GM23338 (cell line): Measurements from ENCODE around the gene PRDM1.

Experiments
- CREB1 ChIP-seq: fragments of 250-450 bp; sonication (Bioruptor Pico); IDR thresholded peaks from 2 replicates; pipeline ENCODE4 v1.5.0; 2020; ENCODE audit warnings: low read depth, mild to moderate bottlenecking, moderate library complexity
- CTCF ChIP-seq, 2 experiments: fragments of 200-600 bp in 1 of 2; sonication (generic) in 1 of 2; conservative IDR thresholded peaks; 2 replicates each; pipeline versions ENCODE4 v1.5.1 to v1.6.1; 2016 to 2017; ENCODE audit warnings: antibody characterized with exemption in 2 of 2, low read depth in 2 of 2, mild to moderate bottlenecking in 2 of 2, moderate library complexity in 1 of 2
- EZH2phosphoT487 ChIP-seq: fragments of 200-600 bp; sonication (generic); IDR thresholded peaks from one replicate; pipeline ENCODE4 v1.8.1; 2018; ENCODE audit warnings: antibody characterized with exemption; ENCODE audit not compliant: unreplicated experiment
- POLR2AphosphoS5 ChIP-seq: IDR thresholded peaks from 2 replicates; pipeline ENCODE4 v1.6.1; 2016; ENCODE audit warnings: antibody characterized with exemption, low read depth
- TF ChIP-seq, protein P1 (sequence below): IDR thresholded peaks from one replicate; pipeline ENCODE4 v1.6.1; 2018; ENCODE audit warnings: antibody characterized with exemption; ENCODE audit not compliant: unreplicated experiment

DNA sequence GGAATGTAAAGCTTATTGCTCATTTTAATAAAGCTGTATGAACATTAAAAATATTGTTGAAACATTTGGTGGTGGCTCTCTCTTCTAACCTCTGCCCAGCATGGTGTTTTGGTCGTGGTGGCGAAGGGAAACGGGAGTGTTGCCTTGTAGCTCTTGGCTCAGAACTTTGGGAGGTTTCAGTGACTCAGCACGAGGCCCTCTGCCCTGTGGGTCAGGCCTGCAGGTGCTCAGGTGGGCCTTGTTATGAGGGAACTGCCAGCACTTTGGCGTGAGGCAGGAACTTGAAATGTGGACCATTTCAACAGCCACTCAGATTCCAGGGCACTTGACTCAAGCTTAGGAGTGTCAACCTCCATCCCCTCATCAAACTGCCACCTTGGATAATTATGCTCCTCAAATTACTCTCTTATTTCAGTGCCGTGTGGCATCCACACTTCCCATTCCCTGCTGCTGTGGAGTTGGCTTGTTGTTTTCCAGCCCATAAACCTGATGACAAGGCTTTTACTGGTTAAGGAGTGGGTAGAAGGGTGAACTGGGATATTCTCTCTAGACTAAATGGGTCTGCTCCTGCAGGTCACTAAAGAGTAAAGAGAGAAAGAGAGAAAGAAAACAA lies 36.3 kb downstream of the PRDM1 start:
- TF ChIP-seq CTCF (conservative IDR thresholded peaks at IDR 0.05; ENCODE audit: low read depth in 2 of 2) = no peak
- no peak for TF ChIP-seq CREB1 (CRISPR knock-in tag)
- TF ChIP-seq, protein P1, sequence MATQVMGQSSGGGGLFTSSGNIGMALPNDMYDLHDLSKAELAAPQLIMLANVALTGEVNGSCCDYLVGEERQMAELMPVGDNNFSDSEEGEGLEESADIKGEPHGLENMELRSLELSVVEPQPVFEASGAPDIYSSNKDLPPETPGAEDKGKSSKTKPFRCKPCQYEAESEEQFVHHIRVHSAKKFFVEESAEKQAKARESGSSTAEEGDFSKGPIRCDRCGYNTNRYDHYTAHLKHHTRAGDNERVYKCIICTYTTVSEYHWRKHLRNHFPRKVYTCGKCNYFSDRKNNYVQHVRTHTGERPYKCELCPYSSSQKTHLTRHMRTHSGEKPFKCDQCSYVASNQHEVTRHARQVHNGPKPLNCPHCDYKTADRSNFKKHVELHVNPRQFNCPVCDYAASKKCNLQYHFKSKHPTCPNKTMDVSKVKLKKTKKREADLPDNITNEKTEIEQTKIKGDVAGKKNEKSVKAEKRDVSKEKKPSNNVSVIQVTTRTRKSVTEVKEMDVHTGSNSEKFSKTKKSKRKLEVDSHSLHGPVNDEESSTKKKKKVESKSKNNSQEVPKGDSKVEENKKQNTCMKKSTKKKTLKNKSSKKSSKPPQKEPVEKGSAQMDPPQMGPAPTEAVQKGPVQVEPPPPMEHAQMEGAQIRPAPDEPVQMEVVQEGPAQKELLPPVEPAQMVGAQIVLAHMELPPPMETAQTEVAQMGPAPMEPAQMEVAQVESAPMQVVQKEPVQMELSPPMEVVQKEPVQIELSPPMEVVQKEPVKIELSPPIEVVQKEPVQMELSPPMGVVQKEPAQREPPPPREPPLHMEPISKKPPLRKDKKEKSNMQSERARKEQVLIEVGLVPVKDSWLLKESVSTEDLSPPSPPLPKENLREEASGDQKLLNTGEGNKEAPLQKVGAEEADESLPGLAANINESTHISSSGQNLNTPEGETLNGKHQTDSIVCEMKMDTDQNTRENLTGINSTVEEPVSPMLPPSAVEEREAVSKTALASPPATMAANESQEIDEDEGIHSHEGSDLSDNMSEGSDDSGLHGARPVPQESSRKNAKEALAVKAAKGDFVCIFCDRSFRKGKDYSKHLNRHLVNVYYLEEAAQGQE = no peak
- TF ChIP-seq POLR2AphosphoS5 = no peak
- no peak for TF ChIP-seq EZH2phosphoT487
